Measurements from ENCODE around the gene CHTOP. TPM values are rescaled to one million over a fixed set of nuclear protein-coding genes. Genes with fewer than 3 reads are reported as not detected.

The CHTOP gene
- total RNA-seq, 1 experiment from 2014 or later, result 83.9 TPM

DNA sequence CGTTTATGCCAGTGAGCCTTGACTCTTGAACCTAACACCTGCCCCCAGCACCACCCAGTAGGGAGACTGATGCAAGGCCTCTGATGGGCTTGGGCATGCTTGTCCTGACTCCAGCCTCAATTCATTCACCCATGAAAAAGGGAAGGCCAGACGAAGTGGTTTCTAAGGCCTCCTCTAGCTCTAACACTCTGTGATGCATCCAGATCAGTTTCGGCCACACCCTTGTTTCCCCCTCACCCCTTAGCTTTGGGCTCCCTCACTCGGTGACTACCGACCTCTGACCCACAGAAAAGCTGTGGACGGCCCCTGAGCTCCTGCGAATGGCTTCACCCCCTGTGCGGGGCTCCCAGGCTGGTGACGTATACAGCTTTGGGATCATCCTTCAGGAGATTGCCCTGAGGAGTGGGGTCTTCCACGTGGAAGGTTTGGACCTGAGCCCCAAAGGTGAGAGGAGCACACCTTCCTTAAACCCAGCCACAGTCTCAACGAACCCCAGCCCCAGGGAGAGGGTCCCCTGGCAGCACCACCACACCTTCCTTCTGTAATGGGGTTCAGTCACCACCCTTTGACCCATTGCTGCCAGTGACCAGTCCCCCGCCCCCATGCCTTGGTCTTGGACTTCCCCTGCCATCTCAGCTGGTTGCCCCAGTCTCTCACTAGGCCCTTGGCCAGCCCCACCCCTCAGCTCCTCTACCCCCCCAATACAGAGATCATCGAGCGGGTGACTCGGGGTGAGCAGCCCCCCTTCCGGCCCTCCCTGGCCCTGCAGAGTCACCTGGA lies 53.7 kb downstream of the CHTOP start:
- Histone ChIP-seq H3K27me3 (ENCODE audit: insufficient read depth, low read depth) (no peaks in the 10 kb centered on the region), H3K9me2 (ENCODE audit: insufficient read depth) (no peaks in the 10 kb centered on the region), H3F3A (ENCODE audit: insufficient read depth, low read depth) (no peaks in the 10 kb centered on the region), H3K79me2 (ENCODE audit: low read depth) (no peaks in the 10 kb centered on the region), H3K4me3 (no peak overlapping the region), H3K4me1 (replicated peaks; ENCODE audit: insufficient read depth) (no peaks in the 10 kb centered on the region), H3K9me3 (ENCODE audit: insufficient read depth, low read depth) (no peaks in the 10 kb centered on the region), H3K4me2 (no peak overlapping the region), H3K27ac (no peak overlapping the region), H4K20me1 (ENCODE audit: insufficient read depth) (no peaks in the 10 kb centered on the region), H2AFZ (no peak overlapping the region), H3K36me3 (ENCODE audit: low read depth) (no peaks in the 10 kb centered on the region)
- no peak for TF ChIP-seq EZH2 (IDR thresholded peaks at IDR 0.05; ENCODE audit: low read depth)
- TF ChIP-seq, protein P1, sequence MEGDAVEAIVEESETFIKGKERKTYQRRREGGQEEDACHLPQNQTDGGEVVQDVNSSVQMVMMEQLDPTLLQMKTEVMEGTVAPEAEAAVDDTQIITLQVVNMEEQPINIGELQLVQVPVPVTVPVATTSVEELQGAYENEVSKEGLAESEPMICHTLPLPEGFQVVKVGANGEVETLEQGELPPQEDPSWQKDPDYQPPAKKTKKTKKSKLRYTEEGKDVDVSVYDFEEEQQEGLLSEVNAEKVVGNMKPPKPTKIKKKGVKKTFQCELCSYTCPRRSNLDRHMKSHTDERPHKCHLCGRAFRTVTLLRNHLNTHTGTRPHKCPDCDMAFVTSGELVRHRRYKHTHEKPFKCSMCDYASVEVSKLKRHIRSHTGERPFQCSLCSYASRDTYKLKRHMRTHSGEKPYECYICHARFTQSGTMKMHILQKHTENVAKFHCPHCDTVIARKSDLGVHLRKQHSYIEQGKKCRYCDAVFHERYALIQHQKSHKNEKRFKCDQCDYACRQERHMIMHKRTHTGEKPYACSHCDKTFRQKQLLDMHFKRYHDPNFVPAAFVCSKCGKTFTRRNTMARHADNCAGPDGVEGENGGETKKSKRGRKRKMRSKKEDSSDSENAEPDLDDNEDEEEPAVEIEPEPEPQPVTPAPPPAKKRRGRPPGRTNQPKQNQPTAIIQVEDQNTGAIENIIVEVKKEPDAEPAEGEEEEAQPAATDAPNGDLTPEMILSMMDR (conservative IDR thresholded peaks at IDR 0.05), result no peak
- DNase-seq, result no peak
- intact Hi-C loops (cut with micrococcal nuclease; ENCODE audit: unreplicated experiment), result no loop called here
- CTCF ChIA-PET, result no interaction called here
- POLR2A ChIA-PET (ENCODE audit: unreplicated experiment), result interaction anchor here (0.5 kb wide), 1 partner anchor 67 kb away, joined by 19 read pairs; no protein-coding TSS in a partner anchor
- BruUV-seq (replicated peaks), result no TSS peak

DNA sequence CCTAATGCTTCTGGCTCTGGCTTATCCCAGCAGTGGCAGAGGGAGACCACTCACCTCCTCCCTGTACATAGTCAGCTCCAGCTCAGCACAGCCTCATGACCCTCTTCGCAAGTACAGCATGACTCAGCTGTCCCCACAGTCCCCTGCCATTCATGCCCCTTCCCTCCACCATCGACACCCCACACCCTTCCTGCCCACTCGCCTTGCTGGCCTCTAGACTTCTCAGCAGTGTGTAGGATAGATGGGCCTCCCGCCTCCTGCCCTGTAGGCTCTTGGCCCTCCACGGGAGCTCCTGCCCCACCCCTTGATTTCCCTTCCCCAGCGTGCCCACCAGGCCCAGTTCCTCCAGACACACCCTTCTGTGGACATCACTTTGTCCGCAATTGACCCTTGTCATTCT lies 54.4 kb downstream of the CHTOP start:
- Histone ChIP-seq H2AFZ (no peak overlapping the region), H3K9me3 (ENCODE audit: insufficient read depth, low read depth) (no peaks in the 10 kb centered on the region), H4K20me1 (ENCODE audit: insufficient read depth) (no peaks in the 10 kb centered on the region), H3K9me2 (ENCODE audit: insufficient read depth) (no peaks in the 10 kb centered on the region), H3K36me3 (ENCODE audit: low read depth) (no peaks in the 10 kb centered on the region), H3K4me2 (no peak overlapping the region), H3K79me2 (ENCODE audit: low read depth) (no peaks in the 10 kb centered on the region), H3F3A (ENCODE audit: insufficient read depth, low read depth) (no peaks in the 10 kb centered on the region), H3K27me3 (ENCODE audit: insufficient read depth, low read depth) (no peaks in the 10 kb centered on the region), H3K27ac (no peak overlapping the region), H3K4me3 (no peak overlapping the region), H3K4me1 (replicated peaks; ENCODE audit: insufficient read depth) (peaks cover 6% of the 10 kb centered on the region)
- intact Hi-C loops (cut with micrococcal nuclease; ENCODE audit: unreplicated experiment), result no loop called here
- ChIA-PET POLR2A (ENCODE audit: unreplicated experiment) (interaction anchor here (0.5 kb wide), 1 partner anchor 66 kb away, joined by 19 read pairs; no protein-coding TSS in a partner anchor), CTCF (no interaction called here)
- DNase-seq, result no peak
- no TSS peak for BruUV-seq (replicated peaks)
- TF ChIP-seq, protein P1 (conservative IDR thresholded peaks at IDR 0.05), result no peak
- TF ChIP-seq EZH2 (IDR thresholded peaks at IDR 0.05; ENCODE audit: low read depth), result no peak

DNA sequence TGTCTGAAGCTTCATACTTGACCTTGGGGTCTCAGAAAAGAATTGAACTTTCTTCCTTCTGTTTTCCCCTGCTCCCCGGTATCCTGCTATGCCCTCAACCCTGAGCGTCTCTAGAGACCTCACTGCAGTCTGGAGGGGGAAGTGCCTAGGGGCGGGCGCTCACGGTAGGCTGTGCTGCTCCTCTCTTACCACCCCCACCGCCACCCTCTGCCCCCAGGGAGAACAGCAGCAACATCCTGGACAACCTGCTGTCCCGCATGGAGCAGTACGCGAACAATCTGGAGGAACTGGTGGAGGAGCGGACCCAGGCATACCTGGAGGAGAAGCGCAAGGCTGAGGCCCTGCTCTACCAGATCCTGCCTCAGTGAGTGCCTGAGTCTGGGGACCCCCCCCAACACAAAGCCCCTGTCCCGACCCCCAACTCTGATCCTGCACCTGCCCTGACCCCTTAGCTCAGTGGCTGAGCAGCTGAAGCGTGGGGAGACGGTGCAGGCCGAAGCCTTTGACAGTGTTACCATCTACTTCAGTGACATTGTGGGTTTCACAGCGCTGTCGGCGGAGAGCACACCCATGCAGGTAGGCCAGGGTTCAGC lies 55.0 kb downstream of the CHTOP start:
- ChIA-PET CTCF (no interaction called here), POLR2A (ENCODE audit: unreplicated experiment) (no interaction called here)
- H3K4me2 ChIP-seq, result no peak overlapping the region
- no peaks in the 10 kb centered on the region for H3K9me2 ChIP-seq (ENCODE audit: insufficient read depth)
- no peak overlapping the region for H3K27ac ChIP-seq
- H3K79me2 ChIP-seq (ENCODE audit: low read depth), result no peaks in the 10 kb centered on the region
- no peaks in the 10 kb centered on the region for H3K36me3 ChIP-seq (ENCODE audit: low read depth)
- no peak overlapping the region for H3K4me3 ChIP-seq
- no peaks in the 10 kb centered on the region for H3K9me3 ChIP-seq (ENCODE audit: insufficient read depth, low read depth)
- TF ChIP-seq EZH2 (IDR thresholded peaks at IDR 0.05; ENCODE audit: low read depth), result no peak
- TF ChIP-seq, protein P1 (conservative IDR thresholded peaks at IDR 0.05), result no peak
- H3K4me1 ChIP-seq (replicated peaks; ENCODE audit: insufficient read depth), result peaks cover 9% of the 10 kb centered on the region
- no TSS peak for BruUV-seq (replicated peaks)
- H3K27me3 ChIP-seq (ENCODE audit: insufficient read depth, low read depth), result no peaks in the 10 kb centered on the region
- no peak overlapping the region for H2AFZ ChIP-seq
- no peaks in the 10 kb centered on the region for H3F3A ChIP-seq (ENCODE audit: insufficient read depth, low read depth)
- DNase-seq, result no peak
- H4K20me1 ChIP-seq (ENCODE audit: insufficient read depth), result no peaks in the 10 kb centered on the region
- intact Hi-C loops (cut with micrococcal nuclease; ENCODE audit: unreplicated experiment), result no loop called here

Data from PC-9 (cell line).